Stimulated activated CD8-positive, alpha-beta memory T cell treated with anti-CD3 and anti-CD28 coated beads, Interleukin-4, amount 100 ng/mL, for 1 hour (primary cell): ENCODE measurements around the gene TTC13.

Experiments
- DNase-seq, 2 donors: peaks; one replicate each; pipeline ENCODE4 v3.0.0-alpha.2; 2020; ENCODE audit warnings: low read depth in 2 of 2, low spot score in 1 of 2

Gene TTC13

GRCh38 chr1:230877146-230877923, 101.3 kb downstream of the TTC13 start:
- no peak for DNase-seq

GRCh38 chr1:230876660-230877059, 102.0 kb downstream of the TTC13 start:
- DNase-seq = no peak

- no peak for DNase-seq
Observed at GRCh38 chr1:230875370-230875769, 103.3 kb downstream of the TTC13 start.

GRCh38 chr1:230870916-230871315, 107.7 kb downstream of the TTC13 start:
- no peak for DNase-seq

- DNase-seq = no peak
Observed at GRCh38 chr1:230869500-230869899, 109.2 kb downstream of the TTC13 start.

- DNase-seq = no peak
Observed at GRCh38 chr1:230868736-230869385, 109.8 kb downstream of the TTC13 start.

- DNase-seq = peak; percentile 55
Observed at GRCh38 chr1:230867903-230868735, 110.5 kb downstream of the TTC13 start, which contains the start of gene C1orf198. TSS of gene C1orf198 (minus strand) at chr1:230868521. CDS start at chr1:230868512, 9 bp downstream.

GRCh38 chr1:230867101-230867902, 111.4 kb downstream of the TTC13 start:
- peak in 1 of 2 donors; percentile 0 for DNase-seq

- no peak for DNase-seq
Observed at GRCh38 chr1:230866171-230867070, 112.2 kb downstream of the TTC13 start.

- DNase-seq = no peak
Observed at GRCh38 chr1:230865062-230865817, 113.4 kb downstream of the TTC13 start.

GRCh38 chr1:230864441-230864840, 114.2 kb downstream of the TTC13 start:
- DNase-seq = no peak

- DNase-seq = no peak
Observed at GRCh38 chr1:230863449-230863848, 115.2 kb downstream of the TTC13 start.

GRCh38 chr1:230861970-230862595, 116.6 kb downstream of the TTC13 start:
- DNase-seq = no peak

- DNase-seq = no peak
Observed at GRCh38 chr1:230861489-230861888, 117.2 kb downstream of the TTC13 start.

GRCh38 chr1:230860617-230861384, 117.9 kb downstream of the TTC13 start:
- DNase-seq = no peak

GRCh38 chr1:230858918-230859729, 119.5 kb downstream of the TTC13 start:
- DNase-seq = no peak

GRCh38 chr1:230858236-230858820, 120.3 kb downstream of the TTC13 start:
- DNase-seq = no peak
